Ovary (tissue), 9 donors: ENCODE measurements around the gene CTSH. TPM values are rescaled to one million over a fixed set of nuclear protein-coding genes. Genes with fewer than 3 reads are reported as not detected.

ENCODE experiments used
- DNase-seq, 5 donors: peaks; one replicate each; pipeline ENCODE4 v3.0.0-alpha.2; 2019 to 2020
- H3K27ac ChIP-seq, 2 donors: fragments of 200-600 bp; one replicate each; pipeline versions ENCODE4 v1.5.1 to v1.8.0; 2019 to 2022
- H3K27me3 ChIP-seq: fragments of 200-600 bp; one replicate; pipeline ENCODE4 v1.8.0; 2022
- H3K36me3 ChIP-seq: fragments of 200-600 bp; sonication (generic); one replicate; pipeline ENCODE4 v1.5.1; 2019
- H3K4me1 ChIP-seq: one replicate; pipeline ENCODE4 v1.8.1; 2013; ENCODE audit warnings: mild to moderate bottlenecking, moderate library complexity; ENCODE audit not compliant: insufficient read depth
- H3K4me3 ChIP-seq: fragments of 200-600 bp; sonication (generic); one replicate; pipeline ENCODE4 v1.5.1; 2017
- H3K9me3 ChIP-seq, 2 donors: fragments of 200-600 bp in 1 of 2; sonication (generic) in 1 of 2; one replicate each; pipeline versions ENCODE4 v1.5.1 to v1.8.1; 2013 to 2019; ENCODE audit warnings: mild to moderate bottlenecking in 1 of 2, moderate library complexity in 1 of 2
- CTCF ChIP-seq, 3 donors: fragments of 450-650 bp in 2 of 3; fragments of 200-600 bp in 1 of 3; IDR thresholded peaks; one replicate each; pipeline versions ENCODE4 v1.5.1 to v1.8.0; 2016 to 2022; ENCODE audit warnings: antibody characterized with exemption in 3 of 3, mild to moderate bottlenecking in 1 of 3
- EP300 ChIP-seq: sonication (generic); formaldehyde crosslinking; IDR thresholded peaks from one replicate; pipeline ENCODE4 v1.6.1; 2017; ENCODE audit warnings: antibody characterized with exemption
- POLR2A ChIP-seq: fragments of 450-650 bp; IDR thresholded peaks from one replicate; pipeline ENCODE4 v1.6.1; 2017; ENCODE audit warnings: antibody characterized with exemption, mild to moderate bottlenecking, moderate library complexity
- WGBS, 3 donors: extraction: QIAGEN DNeasy Blood & Tissue Kit in 1 of 3; methylation state at CpG; one replicate each; pipeline versions ENCODE4 v1.1.5 to v1.1.7; 2013 to 2017; 5-methylcytosine and 5-hydroxymethylcytosine counted together
- intact Hi-C, 4 donors: fragments of 100-400 bp; cut with DNase I; formaldehyde crosslinking; loops; one replicate each; pipeline versions ENCODE4 v1.11.0 to v1.15.1; 2022 to 2023
- polyA plus RNA-seq, 2 donors: library from polyadenylated mRNA; stranded (reverse); fragments of 200-250 nt in 1 of 2; fragments of 350-450 nt in 1 of 2; fragmentation: Illumina TruSeq in 1 of 2; extraction: RNeasy Lipid Tissue Mini Kit (QIAGEN cat#74804) in 1 of 2; gene quantifications; one replicate each; pipeline ENCODE4 v1.2.3, GENCODE V29; 2013 to 2014
- total RNA-seq, 7 donors: library from RNA; depleted of rRNA in 2 of 7; stranded (reverse); fragments of >200 nt in 2 of 7; fragmentation: NEBNext Ultra II Directional in 3 of 7; extraction: Animal tissue kit (Norgen Biotek cat#: 25700) in 3 of 7; gene quantifications; one replicate each; pipeline versions ENCODE4 v1.1.0 to v1.2.4, GENCODE V29; 2016 to 2023
- donor health status: DM: no; HTN: no; CAD: no; lungs with moderate emphysema.
- donor health status: DM: no; HTN: no; CAD: no.
- donor health status: Bipolar disorder and iron deficiency.
- donor health status: DM: yes; HTN: yes; CAD: no.
- donor health status: DM: no; HTN: no; CAD: no.
- donor health status: DM: yes; HTN: yes; CAD: no.

The CTSH gene
- total and polyA plus RNA-seq, 9 donors: 84.3 to 197 (median 140) TPM

- 29 to 45% (median 36%) methylated on average over 20 of the region's 20 CpGs for WGBS, 3 donors
- Histone ChIP-seq H3K4me1 (peaks cover 5% of the 10 kb centered on the region), H3K27ac (peak overlapping the region in 1 of 2 donors; percentile 54), H3K36me3 (no peaks in the 10 kb centered on the region), H3K9me3 (no peaks in the 10 kb centered on the region), H3K27me3 (no peaks in the 10 kb centered on the region), H3K4me3 (no peak overlapping the region)
- intact Hi-C loops: no loop called here
- peak in 2 of 5 donors; percentile 64 to 67 for DNase-seq
- TF ChIP-seq EP300: no peak
- no peak for TF ChIP-seq CTCF (IDR thresholded peaks at IDR 0.05)
- TF ChIP-seq POLR2A: no peak
Measured at GRCh38 chr15:78933823-78934654, 10.8 kb downstream of the CTSH start.

- intact Hi-C loops: no loop called here
- WGBS, 3 donors: 71 to 80% (median 76%) methylated on average over 12 of the region's 12 CpGs
- Histone ChIP-seq H3K4me3 (no peak overlapping the region), H3K27me3 (no peaks in the 10 kb centered on the region), H3K4me1 (peaks cover 5% of the 10 kb centered on the region), H3K36me3 (no peaks in the 10 kb centered on the region), H3K9me3 (no peaks in the 10 kb centered on the region), H3K27ac (peak overlapping the region in 1 of 2 donors; percentile 54)
- TF ChIP-seq POLR2A (no peak), EP300 (no peak), CTCF (IDR thresholded peaks at IDR 0.05) (no peak)
- DNase-seq: no peak
Measured at GRCh38 chr15:78933187-78933822, 11.5 kb downstream of the CTSH start.

- Histone ChIP-seq H3K36me3 (no peaks in the 10 kb centered on the region), H3K4me1 (peaks cover 1% of the 10 kb centered on the region), H3K4me3 (no peak overlapping the region), H3K27ac (no peak overlapping the region), H3K27me3 (no peaks in the 10 kb centered on the region), H3K9me3 (no peaks in the 10 kb centered on the region)
- no peak for DNase-seq
- TF ChIP-seq POLR2A (no peak), CTCF (IDR thresholded peaks at IDR 0.05) (no peak), EP300 (no peak)
- WGBS, 3 donors: 86 to 88% (median 87%) methylated on average over 13 of the region's 13 CpGs
- intact Hi-C loops: no loop called here
Measured at GRCh38 chr15:78932258-78932808, 12.5 kb downstream of the CTSH start.

GRCh38 chr15:78931439-78932257, 13.2 kb downstream of the CTSH start:
- DNase-seq: peak in 1 of 5 donors; percentile 35
- peaks cover 1% of the 10 kb centered on the region for H3K4me1 ChIP-seq
- no peaks in the 10 kb centered on the region for H3K36me3 ChIP-seq

More at GRCh38 chr15:78931439-78932257, 13.2 kb downstream of the CTSH start:
- Histone ChIP-seq H3K27ac (no peak overlapping the region), H3K4me3 (no peak overlapping the region), H3K27me3 (no peaks in the 10 kb centered on the region), H3K9me3 (no peaks in the 10 kb centered on the region)
- TF ChIP-seq CTCF (IDR thresholded peaks at IDR 0.05) (no peak), POLR2A (no peak), EP300 (no peak)
- intact Hi-C loops: no loop called here
- WGBS, 3 donors: 78 to 86% (median 80%) methylated on average over 21 of the region's 21 CpGs
